Stromal cell of bone marrow (primary cell): Measurements from ENCODE around the gene COL13A1.
A peak's percentile ranks its signal among the peaks of the same experiment; 100 is the strongest.

Experiments
- DNase-seq: peaks from one replicate; pipeline ENCODE4 v3.0.0-alpha.2; 2012; ENCODE audit warnings: low read depth

The COL13A1 gene

DNA sequence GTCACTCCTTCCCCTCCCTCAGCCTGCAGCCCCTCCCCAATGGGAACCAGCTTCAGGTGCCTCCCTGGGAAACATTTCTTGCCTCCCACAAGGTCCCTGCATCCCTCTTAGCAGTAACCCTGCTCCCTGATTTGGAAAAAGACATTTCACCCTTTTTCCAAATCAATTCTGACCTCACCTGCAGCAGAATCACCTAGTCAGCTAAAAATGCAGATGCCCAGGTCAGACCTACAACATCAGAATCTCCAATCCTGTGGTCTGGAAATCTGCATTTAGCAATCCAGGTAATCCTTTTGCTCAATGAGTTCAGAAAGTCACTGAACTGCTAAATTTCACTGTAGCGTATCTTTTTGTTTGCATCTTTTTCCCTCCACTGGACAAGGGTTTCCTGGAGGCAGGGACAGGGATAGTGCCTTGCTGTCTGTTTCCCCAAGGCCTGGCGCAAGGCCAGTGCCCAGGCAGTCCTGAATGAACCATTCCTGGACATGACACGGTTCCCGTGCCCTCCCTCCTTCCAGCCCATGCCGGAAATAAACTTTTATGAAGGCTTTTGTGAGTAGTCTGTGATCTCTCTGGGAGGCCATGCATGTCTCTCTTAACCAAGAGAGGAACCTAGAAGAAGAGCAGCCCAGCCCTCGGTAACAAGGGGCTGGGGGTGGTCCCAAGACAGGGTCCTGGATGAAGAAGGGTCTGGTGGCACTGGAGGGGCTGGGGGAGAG is 44.0 kb downstream of the COL13A1 start:
- peak; percentile 28 for DNase-seq

DNA sequence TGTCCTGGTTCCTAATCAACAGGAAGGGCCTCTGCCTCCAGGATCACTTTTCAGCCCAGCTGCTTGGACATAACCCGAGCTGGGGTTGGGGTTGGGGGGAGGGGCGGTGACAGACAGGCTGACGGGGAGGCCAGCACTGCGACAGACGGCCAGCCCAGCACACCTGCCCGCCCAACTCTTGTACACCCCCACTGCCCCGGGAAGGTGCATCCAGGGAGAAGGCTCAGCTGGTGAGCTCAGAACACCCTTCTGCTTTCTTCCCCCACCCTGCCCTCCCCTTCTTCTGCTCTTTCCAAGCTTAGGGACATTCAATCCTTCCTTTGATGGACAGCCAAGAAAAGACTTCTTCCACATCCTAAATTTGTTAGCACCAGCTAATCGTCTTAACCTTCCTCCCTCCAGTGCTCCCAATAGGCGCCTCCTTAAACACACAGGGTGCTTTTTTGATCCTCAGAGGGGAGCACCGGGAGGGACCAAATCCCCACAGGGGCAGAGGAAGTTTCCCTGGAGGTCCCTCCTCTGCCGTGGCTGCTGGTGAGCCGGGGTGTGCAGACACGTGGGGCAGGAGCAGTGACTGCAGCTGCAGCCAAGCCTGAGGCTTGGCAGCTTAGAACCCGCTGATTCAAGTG is 44.7 kb downstream of the COL13A1 start:
- no peak for DNase-seq

DNA sequence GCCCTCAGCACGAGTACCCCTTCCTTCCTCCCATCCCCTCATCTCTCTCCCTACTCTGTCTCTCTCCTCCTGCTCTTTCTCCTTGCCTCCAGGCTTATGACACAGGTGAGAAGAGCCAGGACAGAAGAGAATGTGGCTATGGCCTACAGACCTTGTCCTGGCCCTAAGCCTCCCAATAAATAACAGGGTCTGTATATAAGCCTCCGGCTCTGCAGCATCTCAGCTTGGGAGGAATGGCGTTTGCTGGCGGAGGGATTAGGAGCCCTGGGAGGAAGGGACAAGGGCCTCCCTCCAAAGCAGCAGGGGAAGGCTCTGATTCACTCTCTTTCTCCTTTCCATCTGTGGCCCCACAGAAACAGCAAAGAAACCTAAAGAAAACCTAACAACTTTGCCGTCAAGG is 45.8 kb downstream of the COL13A1 start:
- no peak for DNase-seq

DNA sequence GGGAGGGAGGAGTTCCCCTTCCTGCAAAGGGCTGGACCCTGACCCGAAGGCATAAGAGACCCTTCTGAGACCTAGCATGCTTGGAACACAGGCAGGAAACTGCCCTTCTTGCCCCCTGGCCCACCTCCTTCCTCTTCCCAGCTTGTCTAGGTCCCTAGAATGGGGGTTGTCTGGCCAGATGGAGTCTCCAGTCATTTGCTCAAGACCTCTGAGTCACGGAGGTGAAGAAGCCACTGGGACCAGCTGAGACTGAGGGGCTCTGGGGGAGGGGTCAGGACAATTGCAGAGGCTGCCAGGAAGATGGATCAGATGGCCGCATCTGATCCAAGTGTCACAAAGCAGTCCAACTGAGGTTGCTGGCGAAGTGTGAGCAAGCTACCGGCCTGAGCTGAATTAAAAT is 46.2 kb downstream of the COL13A1 start:
- DNase-seq: no peak

DNA sequence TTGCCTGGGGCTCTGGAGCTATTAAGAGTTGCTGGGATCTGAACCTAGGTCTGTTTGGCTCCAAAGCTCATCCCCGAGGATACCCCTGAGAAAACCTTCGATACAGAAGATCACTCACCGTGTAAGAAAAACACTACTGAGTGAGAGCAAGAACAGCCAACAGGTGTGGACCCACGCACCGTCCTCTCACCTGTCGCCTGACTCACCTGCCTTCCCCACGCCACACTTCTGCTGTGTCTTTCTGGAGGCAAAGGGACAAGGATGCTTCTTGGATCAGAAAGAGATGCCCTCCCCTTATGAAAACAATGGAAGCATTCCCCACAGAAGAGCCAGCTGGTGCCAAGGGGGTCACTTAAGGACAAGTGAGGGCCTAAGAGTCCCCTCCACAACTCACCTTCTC is 46.7 kb downstream of the COL13A1 start:
- no peak for DNase-seq

DNA sequence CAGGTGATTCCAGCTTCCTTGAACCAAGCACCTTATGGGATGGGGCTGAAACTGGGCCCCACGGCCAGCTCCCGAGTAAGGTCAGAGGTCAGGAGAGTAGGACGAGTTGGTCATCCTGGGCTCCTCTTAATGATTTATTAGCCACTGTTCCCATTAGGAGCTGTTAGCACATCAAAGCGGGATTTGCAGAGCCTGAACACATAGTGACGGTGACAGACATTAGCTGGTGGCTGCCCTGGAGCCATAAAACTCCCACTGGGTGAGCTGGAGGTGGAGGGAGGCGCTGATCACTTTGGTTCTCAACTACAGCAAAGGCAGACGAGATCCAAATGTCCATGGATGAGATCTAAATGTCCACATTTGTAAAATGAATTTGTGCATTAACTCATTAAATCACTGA is 48.1 kb downstream of the COL13A1 start:
- no peak for DNase-seq

DNA sequence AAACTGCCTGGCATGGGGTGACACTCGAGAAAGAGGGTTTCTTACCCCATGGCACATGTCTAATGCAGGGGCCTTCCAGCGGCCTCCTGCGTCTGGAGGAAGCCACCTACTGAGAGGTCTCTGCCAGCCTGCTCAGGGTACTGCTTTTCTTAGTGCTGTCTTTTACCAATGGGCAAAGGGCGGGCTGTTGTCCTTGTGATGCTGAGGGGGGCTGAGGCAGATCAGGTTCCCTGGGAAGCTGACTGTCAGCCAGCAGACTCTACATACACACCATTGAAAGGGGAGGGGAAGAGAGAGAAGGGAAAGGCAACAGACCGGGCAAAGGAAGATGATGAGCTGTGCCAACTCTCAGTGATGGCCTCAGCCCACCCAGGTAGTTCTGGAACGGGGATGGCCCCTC is 48.7 kb downstream of the COL13A1 start:
- no peak for DNase-seq

DNA sequence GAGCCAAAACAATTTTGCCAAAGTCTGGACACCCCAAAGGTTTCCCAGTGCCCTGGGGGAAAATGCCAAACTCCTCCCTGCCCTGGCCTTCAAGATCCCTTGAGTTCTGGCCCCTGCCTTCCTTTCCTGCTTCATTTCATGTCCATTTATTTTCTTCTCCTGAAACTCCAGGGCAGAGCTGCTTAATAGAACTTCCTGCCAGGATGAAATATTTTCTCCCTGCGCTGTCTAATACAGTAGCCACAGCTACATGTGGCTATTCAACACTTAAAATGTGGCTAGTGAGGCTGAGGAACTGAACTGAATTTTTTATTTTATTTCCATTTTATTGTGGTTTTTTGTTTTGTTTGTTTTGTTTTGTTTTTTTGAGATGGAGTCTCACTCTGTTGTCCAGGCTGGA is 49.6 kb downstream of the COL13A1 start:
- DNase-seq: no peak

DNA sequence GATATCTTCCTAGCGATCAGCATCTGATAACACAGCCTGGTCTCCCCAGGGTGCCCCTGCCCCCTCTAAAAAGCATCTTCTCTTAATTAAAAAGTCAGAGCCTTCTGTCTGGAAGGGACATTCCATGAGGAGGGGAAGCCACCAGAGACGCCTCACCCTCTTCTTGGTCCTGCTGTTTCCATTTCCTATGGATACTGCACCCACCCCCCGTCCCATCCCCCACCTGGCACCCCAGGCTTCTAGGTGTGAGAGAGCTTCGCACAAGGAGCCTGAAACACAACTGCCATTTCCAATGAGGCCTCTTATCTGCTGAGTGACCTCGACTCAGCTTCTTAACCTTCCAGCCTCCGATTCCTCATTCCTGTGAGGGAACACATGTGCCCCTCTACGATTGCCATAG is 51.4 kb downstream of the COL13A1 start:
- no peak for DNase-seq

DNA sequence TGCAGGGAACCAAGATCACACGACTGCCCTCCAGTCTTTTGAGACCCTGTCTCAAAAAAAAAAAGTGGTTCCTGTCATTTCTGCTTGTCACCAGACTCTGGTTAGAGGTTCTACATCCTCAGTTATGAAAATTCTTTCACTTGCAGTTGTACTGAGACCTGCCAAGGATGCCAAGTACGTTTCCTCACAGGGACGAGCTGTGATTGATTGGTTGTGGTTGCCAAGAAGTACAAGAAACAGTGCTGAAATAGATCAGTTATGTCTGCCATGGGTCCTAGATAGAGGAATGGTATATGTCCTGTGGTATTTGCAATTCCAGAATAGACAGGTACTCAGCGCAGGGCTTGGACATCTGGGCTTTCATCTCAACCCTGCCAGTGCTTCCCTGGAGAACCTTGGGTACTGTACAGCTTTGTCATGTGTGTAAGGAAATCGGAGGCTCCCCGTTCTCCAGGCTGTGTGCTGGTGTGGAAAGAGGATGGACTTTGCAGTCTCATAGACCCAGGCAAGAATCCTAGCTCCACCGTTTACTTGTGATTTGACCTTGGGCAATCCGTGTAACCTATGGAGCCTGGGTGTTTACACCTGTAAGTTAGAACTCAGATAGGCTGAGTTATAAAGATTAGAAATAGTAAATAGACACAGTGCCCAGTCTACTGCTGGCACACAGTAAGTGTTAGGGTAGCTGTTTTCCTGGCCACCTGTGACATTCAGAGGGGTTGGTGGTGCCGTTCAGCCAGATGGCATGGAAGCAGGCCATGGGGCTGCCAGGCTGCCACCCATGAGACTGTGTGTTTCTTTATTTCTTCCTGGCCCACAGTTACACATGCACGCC is 53.0 kb downstream of the COL13A1 start:
- no peak for DNase-seq

DNA sequence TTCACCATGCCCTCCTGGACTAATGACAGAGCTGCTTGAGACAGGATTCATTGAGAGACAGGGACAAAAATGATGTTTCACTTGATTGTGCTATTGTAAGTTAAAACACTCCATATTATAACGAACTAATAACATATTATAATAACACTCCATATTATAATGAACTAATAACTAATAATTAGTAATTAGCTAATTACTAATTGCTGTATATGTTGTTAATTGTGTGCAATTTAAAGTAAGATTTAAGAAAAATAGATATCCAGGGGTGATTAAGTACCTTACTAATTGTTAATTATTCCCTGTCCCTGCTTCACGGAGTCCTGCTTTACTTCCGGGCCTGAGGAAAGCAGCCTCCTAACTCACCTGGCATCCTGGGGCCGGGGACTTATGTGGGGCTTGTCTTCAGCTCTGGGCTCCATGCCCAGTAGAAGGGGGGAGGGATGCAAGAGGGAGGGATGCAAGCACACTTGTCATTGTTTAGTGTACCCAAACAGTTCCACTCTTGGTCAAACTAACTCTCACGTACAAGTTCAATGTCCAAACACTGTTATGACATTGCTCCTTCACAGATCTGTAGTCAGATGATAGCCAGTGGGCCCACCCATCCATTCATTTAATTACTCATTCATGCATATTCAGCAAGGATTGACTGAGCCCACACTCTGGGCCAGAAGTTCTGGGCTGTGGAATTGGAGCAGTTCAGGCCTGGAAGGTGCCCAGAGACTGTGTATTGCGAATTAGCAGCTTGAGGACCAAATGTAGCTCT is 53.8 kb downstream of the COL13A1 start:
- no peak for DNase-seq

DNA sequence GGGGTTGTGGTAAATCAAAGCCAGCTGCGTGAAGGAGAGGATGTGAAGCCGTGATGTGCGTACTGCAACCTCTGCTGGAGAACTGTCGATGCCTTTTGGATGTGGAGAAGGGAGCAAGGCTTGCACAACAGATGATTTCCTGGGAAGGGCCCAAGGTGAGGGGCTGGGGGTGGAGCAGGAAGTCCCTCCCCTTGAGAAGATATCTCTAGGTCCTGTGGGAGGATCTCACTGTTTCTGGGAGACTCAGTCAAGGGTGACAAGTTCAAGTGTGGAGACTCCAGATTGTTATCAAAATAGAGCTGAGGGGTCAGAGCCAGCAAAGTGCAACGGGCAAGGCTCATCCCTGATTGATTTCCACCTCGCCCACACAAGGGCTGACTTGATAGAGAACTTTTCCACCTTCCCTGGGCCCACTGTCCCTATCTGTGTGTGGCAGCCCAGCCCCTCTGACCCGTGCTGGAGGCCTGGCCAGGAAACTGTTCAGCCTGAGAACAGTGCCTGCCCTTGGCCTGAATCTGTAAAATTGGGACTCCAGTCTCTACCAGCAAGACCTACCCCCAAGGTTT is 55.0 kb downstream of the COL13A1 start:
- DNase-seq: no peak

DNA sequence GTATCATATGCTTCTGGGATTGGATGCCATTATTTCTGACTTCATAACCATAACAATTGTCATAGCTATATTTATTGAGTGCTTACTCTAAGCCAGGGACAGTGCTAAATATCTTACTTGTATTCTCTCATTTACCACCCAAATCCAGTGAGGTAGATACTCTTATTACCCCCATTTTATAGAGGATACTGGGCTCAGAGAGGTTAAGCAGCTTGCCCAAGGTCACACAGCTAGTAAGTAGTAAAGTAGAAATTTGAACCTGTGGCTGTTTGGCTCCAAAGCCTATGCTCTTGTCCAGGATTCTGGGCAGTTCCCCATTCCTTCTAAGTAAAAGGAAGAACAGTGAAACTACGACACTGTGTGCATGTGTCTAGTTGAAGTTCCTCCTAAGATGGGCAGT is 56.5 kb downstream of the COL13A1 start:
- DNase-seq: no peak

DNA sequence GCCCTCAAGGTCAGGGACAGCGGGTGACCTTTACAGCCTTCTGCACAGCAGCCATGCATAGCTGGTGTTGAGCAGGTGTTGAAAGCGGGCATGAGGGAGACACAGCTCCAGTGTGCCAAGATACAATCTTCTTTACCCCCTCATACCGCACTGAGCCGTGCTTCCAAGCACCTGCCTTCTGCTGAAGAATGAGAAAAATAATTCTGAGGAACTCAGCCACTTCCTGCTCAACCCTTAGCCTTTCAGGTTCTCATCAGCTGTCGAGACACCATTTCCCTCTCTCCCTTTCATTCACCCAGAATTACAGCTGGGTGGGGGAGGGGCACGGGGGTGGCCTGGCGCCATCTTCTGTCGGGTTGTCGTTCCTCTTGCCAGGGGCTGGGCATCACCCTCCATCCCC is 58.6 kb downstream of the COL13A1 start:
- no peak for DNase-seq

DNA sequence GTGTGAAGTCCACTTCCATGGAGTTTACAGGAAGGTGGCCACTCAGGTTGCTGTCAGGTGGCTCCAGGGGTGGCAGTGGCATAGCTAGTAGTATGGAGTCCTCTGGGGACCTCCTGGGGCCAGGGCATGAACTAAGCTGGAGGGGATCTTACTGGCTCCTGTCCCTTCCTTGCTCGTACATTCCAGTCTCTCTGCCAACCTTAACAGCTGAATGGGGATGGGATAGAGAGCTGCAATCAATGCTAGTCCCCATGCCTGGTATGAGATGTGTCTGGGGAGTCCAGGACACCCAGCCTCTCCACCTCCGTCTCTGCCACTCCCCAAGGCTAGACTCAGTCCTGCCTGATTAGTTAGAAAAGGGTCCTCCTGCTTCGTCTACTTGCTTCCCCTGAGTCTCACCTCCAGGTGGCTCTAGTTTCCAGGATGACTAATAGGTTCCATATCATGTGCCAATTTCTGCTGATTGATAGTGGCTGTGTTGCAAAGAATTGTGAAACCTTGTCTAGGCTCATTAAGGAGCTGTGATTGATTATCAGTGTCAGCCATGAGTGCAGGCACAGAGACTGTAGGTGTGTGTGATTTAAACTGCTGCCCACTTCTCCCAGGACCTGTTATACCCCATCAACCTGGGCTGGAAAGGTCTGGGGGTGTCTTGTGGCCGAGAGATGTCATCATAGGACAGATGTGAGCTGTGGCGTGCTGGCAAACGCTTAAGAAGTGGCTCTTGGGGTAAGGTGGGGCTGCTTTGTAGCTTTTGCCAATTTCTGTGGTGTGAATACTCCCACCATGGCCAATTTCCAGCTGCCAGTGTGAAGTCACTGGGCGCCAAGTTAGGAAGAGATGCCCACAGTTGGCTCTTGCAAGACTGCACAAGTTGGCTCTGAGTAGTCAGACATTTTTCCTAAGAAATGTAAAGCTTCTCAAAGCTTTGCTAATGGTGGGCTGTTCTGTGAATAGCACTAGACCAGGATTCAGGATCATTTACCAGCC is 59.8 kb downstream of the COL13A1 start:
- DNase-seq: peak; percentile 83

DNA sequence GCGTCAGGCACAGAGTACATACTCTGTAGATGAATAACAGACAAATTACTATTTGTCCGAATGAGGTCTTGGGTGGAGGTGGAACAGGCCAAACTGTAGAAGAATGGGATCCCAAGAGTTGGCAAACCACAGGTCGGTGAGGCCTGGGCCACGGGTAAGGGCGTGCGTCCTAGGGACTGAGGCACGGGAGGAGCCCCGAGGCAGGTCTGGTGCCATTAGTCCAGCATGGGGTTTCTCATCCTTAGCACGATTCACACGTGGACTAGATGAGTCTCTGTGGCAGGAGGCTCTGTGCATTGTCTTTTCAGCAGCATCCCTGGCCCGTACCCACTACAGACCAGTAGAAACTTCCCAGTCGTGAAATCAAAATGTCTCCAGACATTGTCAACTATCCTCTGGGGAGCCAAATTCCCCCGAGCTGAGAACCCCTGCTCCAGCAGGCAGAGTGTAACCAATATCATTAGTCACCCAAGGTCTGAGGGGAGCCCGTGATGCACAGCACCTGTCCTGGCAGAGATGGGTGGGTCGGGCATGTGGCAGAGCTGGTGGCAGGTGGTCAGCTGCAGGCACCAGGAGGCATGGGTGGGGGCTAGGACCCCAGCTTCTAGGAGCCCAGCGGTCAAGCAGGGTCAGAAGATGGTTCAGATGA is 61.3 kb downstream of the COL13A1 start:
- no peak for DNase-seq

DNA sequence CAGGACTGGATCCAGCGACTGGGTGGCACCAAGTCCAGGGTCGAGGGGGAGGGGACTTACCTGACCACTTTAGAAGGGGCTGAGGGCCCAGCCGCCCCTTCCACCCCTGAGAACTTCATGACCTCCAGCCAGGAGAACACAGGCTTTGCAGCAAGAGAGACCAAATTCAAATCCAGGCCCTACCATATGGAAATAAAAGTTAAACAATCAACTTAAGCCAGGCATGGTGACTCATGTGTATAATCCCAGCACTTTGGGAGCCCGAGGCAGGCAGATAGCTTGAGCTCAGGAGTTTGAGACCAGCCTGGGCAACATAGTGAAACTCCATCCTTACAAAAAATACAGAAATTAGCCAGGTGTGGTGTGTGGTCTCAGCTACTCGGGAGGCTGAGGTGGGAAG is 61.9 kb downstream of the COL13A1 start:
- no peak for DNase-seq

DNA sequence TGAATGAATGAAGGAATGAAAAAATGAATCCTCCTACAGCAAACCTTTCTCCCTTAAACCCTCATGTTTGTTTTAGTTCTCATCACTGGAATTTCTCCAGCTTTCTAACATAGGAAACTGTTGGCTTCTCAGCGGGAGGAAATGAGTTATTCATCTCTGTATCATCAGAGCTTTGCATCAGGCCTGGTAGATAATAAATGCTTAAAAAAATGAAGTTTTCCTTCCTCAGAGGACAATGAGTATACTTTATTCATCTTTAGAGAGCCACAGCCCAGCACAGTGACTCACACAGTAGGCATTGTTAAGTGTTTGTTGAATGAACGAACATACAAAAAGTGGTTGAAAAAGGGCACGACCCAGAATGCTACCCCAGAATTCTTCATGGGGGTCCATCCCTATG is 62.6 kb downstream of the COL13A1 start:
- peak; percentile 91 for DNase-seq

DNA sequence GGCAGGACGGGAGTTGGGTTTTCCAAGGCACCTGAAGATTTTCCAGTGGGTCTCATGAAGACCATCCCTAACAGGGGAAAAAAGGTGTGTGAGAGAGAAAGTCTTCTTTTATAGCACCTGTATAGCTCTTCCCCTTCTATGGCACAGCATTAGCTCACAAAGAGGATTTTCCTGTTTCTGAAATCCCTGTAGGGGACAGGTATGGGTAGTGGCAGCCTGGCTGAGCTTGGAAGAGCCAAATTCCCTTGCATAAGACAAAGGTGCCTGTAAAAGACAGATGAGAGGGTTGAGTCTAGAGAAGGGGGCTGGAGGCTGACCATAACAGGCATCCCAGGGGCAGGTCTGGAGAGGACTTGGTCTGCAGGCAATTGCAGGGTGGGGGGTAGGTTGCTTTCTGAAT is 63.7 kb downstream of the COL13A1 start:
- no peak for DNase-seq

DNA sequence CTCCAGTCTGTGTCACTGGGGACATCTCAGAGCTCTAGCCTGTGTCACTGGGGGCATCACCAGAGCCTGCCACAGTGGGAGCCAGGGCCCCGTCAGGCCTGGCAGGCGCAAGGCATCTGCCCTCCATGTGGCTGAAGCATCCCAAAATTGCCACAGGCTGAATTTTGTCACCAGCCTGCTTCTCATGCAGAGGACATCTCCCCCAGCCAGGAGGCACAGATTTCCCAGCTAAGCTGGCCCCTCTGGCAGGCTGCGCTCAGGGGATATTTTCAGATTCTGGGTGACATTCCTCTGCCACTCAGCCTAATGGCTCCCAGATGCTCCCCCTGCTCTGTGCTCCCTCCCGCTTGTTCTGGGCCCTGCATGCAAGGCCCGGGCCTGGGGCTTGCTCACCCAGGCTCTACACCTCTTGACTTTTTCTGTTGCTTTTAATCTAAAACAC is 64.6 kb downstream of the COL13A1 start:
- DNase-seq: no peak
